Upper lobe of left lung (tissue), 6 donors: ENCODE measurements around the gene PER2. TPM values are rescaled to one million over a fixed set of nuclear protein-coding genes. Genes with fewer than 3 reads are reported as not detected.

ENCODE experiments used
- ATAC-seq, 2 donors: fragments of 200-7000 bp; cut with Tn5 transposase; one replicate each; pipeline ENCODE4 v1.9.1; 2022; ENCODE audit warnings: mild to moderate bottlenecking in 2 of 2, moderate library complexity in 2 of 2; ENCODE audit not compliant: low FRiP score in 2 of 2
- DNase-seq, 2 donors: peaks; one replicate each; pipeline ENCODE4 v3.0.0-alpha.2; 2019 to 2020
- H3K27ac ChIP-seq, 4 donors: fragments of 200-600 bp; sonication (generic); one replicate each; pipeline ENCODE4 v1.5.1; 2016 to 2019
- H3K27me3 ChIP-seq, 4 donors: fragments of 200-600 bp; sonication (generic); one replicate each; pipeline ENCODE4 v1.5.1; 2017 to 2019
- H3K36me3 ChIP-seq, 4 donors: fragments of 200-600 bp; sonication (generic); one replicate each; pipeline ENCODE4 v1.5.1; 2016 to 2019
- H3K4me1 ChIP-seq, 4 donors: fragments of 200-600 bp; sonication (generic); one replicate each; pipeline ENCODE4 v1.5.1; 2018 to 2019
- H3K4me3 ChIP-seq, 4 donors: fragments of 200-600 bp; sonication (generic); one replicate each; pipeline ENCODE4 v1.5.1; 2017 to 2019; ENCODE audit warnings: mild to moderate bottlenecking in 2 of 4, moderate library complexity in 1 of 4
- H3K9me3 ChIP-seq, 4 donors: fragments of 200-600 bp; sonication (generic); one replicate each; pipeline ENCODE4 v1.5.1; 2018 to 2019
- CTCF ChIP-seq, 6 experiments: fragments of 450-650 bp in 4 of 6; fragments of 200-600 bp in 2 of 6; sonication (generic) in 2 of 6; IDR thresholded peaks; one replicate each; pipeline ENCODE4 v1.5.1; 2016 to 2019; ENCODE audit warnings: antibody characterized with exemption in 6 of 6
- EP300 ChIP-seq, 4 donors: sonication (generic); formaldehyde crosslinking; IDR thresholded peaks; one replicate each; pipeline ENCODE4 v1.5.1; 2017; ENCODE audit warnings: antibody characterized with exemption in 4 of 4, control low read depth in 2 of 4
- POLR2A ChIP-seq, 4 donors: fragments of 450-650 bp; IDR thresholded peaks; one replicate each; pipeline ENCODE4 v1.5.1; 2016 to 2017; ENCODE audit warnings: antibody characterized with exemption in 4 of 4, mild to moderate bottlenecking in 2 of 4
- POLR2AphosphoS5 ChIP-seq, 2 donors: sonication (generic); formaldehyde crosslinking; IDR thresholded peaks; one replicate each; pipeline ENCODE4 v1.5.1; 2017; ENCODE audit warnings: antibody characterized with exemption in 2 of 2
- WGBS, 2 donors: methylation state at CpG; one replicate each; pipeline ENCODE4 v1.1.5; 2017 to 2018; 5-methylcytosine and 5-hydroxymethylcytosine counted together
- total RNA-seq, 6 donors: library from RNA; depleted of rRNA in 4 of 6; stranded (reverse); fragments of >200 nt in 4 of 6; gene quantifications; one replicate each; pipeline versions ENCODE4 v1.1.0 to v1.2.1, GENCODE V29; 2016 to 2021
- donor health status: DM: no; HTN: no; CAD: no; lungs with moderate emphysema.
- donor health status: DM: no; HTN: yes; CAD: no; lungs with severe emphysema.

Gene PER2
- total RNA-seq, 6 donors from 2014 or later, result 12.9 to 28.7 (median 18.1) TPM

- 87 to 90% methylated on average over 5 of the region's 5 CpGs for WGBS, 2 donors
- Histone ChIP-seq H3K27ac (peak overlapping the region; percentile 2 to 62 (median 34)), H3K9me3 (no peaks in the 10 kb centered on the region), H3K4me1 (peaks cover 29 to 38% (median 33%) of the 10 kb centered on the region in 4 donors), H3K27me3 (no peaks in the 10 kb centered on the region), H3K36me3 (no peaks in the 10 kb centered on the region), H3K4me3 (no peak overlapping the region)
- TF ChIP-seq POLR2AphosphoS5 (IDR thresholded peaks at IDR 0.05) (no peak), EP300 (IDR thresholded peaks at IDR 0.05) (no peak), CTCF (IDR thresholded peaks at IDR 0.05) (no peak), POLR2A (IDR thresholded peaks at IDR 0.05) (no peak)
- ATAC-seq (no peak), DNase-seq (no peak)
Measured at GRCh38 chr2:238290715-238291549, 2.5 kb upstream of the PER2 start.

DNA sequence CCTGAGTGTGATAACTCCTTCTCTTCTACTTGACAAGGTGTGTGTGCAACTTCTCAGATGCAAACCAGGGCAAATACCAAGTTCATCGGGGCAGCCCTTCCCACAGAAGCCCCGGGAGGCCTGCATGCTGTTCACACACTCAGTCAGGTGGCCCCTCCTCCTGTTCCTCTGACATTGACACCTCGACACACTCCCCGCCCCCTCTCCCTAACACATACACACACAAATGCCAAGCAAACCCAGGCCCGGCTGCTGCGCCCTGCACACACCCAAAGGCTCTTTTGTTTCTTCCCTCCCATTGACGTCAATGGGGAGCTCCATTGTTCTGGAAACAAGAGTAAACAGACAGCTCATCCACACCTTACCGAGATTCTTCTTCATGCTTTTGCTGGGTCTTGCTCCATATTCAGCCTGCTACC is 1.7 kb upstream of the PER2 start:
- 50 to 55% methylated on average over 8 of the region's 8 CpGs for WGBS, 2 donors
- peak overlapping the region in 1 of 4 donors; percentile 69 for H3K4me3 ChIP-seq
- no peaks in the 10 kb centered on the region for H3K36me3 ChIP-seq
- peak in 1 of 2 donors; percentile 79 for DNase-seq
- no peak for ATAC-seq
- H3K4me1 ChIP-seq, result peaks cover 36 to 47% (median 40%) of the 10 kb centered on the region in 4 donors
- H3K9me3 ChIP-seq, result no peaks in the 10 kb centered on the region
- peak overlapping the region; percentile 7 to 91 (median 90) for H3K27ac ChIP-seq
- H3K27me3 ChIP-seq, result no peaks in the 10 kb centered on the region
- TF ChIP-seq CTCF (IDR thresholded peaks at IDR 0.05) (no peak), POLR2A (IDR thresholded peaks at IDR 0.05) (no peak), EP300 (IDR thresholded peaks at IDR 0.05) (peak in 1 of 4 donors; percentile 55), POLR2AphosphoS5 (IDR thresholded peaks at IDR 0.05) (peak; percentile 37 to 76)

DNA sequence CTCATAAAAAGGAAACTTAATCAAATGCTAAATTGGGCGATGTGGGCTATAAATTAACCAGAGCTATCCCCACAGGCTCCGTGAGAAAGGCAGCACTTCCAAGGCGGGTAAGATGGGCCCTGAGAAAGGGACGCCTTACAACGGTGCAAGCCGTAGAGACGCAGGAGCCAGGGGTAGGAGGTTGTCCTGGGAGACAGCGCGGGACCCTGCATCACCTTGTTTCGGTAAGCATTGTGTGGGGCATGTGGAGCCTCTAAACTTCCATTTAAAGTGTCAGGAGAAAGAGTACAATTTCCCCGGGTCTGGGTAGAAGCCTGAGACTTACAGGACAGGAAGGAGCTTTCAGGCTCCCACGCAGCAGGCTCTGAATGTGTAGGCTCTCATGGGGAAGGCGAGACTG is 1.2 kb upstream of the PER2 start:
- peak overlapping the region in 3 of 4 donors; percentile 69 to 85 (median 70) for H3K4me3 ChIP-seq
- 35 to 37% methylated on average over 13 of the region's 13 CpGs for WGBS, 2 donors
- DNase-seq (no peak), ATAC-seq (no peak)
- no peaks in the 10 kb centered on the region for H3K36me3 ChIP-seq
- H3K9me3 ChIP-seq, result no peaks in the 10 kb centered on the region
- peak overlapping the region; percentile 89 to 91 (median 91) for H3K27ac ChIP-seq
- no peaks in the 10 kb centered on the region for H3K27me3 ChIP-seq
- no peak for TF ChIP-seq POLR2A (IDR thresholded peaks at IDR 0.05)
- TF ChIP-seq EP300 (IDR thresholded peaks at IDR 0.05), result no peak
- TF ChIP-seq CTCF (IDR thresholded peaks at IDR 0.05), result no peak
- no peak for TF ChIP-seq POLR2AphosphoS5 (IDR thresholded peaks at IDR 0.05)
- peaks cover 41 to 52% (median 46%) of the 10 kb centered on the region in 4 donors for H3K4me1 ChIP-seq

GRCh38 chr2:238288650-238289573 is 502 bp upstream of the PER2 start:
- H3K4me1 ChIP-seq, result peaks cover 44 to 59% (median 49%) of the 10 kb centered on the region in 4 donors
- no peaks in the 10 kb centered on the region for H3K9me3 ChIP-seq
- DNase-seq (peak; percentile 98 to 100), ATAC-seq (peak; percentile 90 to 94)
- 0% methylated on average over 28 to 72 of the region's 108 CpGs for WGBS, 2 donors
- H3K36me3 ChIP-seq, result no peaks in the 10 kb centered on the region
- TF ChIP-seq CTCF (IDR thresholded peaks at IDR 0.05) (peak in 3 of 6 experiments; percentile 10 to 61 (median 30)), POLR2A (IDR thresholded peaks at IDR 0.05) (peak in 3 of 4 donors; percentile 57 to 77 (median 73)), POLR2AphosphoS5 (IDR thresholded peaks at IDR 0.05) (peak; percentile 89 to 93), EP300 (IDR thresholded peaks at IDR 0.05) (peak in 1 of 4 donors; percentile 77)
- H3K4me3 ChIP-seq, result peak overlapping the region; percentile 31 to 85 (median 70)
- no peaks in the 10 kb centered on the region for H3K27me3 ChIP-seq
- peak overlapping the region; percentile 89 to 91 (median 91) for H3K27ac ChIP-seq
